HG02870 (cell line): ENCODE measurements around the gene RPL7A.
"Not testable (repeated sequence)": the region's sequence is repeated elsewhere in the genome, so short reads cannot be mapped to it uniquely, and the experiment has no call there.

ENCODE experiments used
- ATAC-seq: cut with Tn5 transposase; IDR thresholded peaks from one replicate; pipeline ENCODE4 v1.9.1; 2021; ENCODE audit warnings: mild to moderate bottlenecking, moderate library complexity; ENCODE audit not compliant: unreplicated experiment

The RPL7A gene

GRCh38 chr9:133384736-133385321 is 36.8 kb downstream of the RPL7A start:
- ATAC-seq, result no peak

- no peak for ATAC-seq
Measured at GRCh38 chr9:133385452-133385851, 37.4 kb downstream of the RPL7A start.

- ATAC-seq, result no peak
Measured at GRCh38 chr9:133386338-133386737, 38.3 kb downstream of the RPL7A start.

GRCh38 chr9:133387680-133388079 is 39.7 kb downstream of the RPL7A start:
- no peak for ATAC-seq

GRCh38 chr9:133389025-133389557 is 41.1 kb downstream of the RPL7A start:
- no peak for ATAC-seq

GRCh38 chr9:133389562-133389961 is 41.5 kb downstream of the RPL7A start:
- no peak for ATAC-seq

- ATAC-seq, result no peak
Measured at GRCh38 chr9:133390713-133391112, 42.7 kb downstream of the RPL7A start.

- ATAC-seq, result not testable (repeated sequence)
Measured at GRCh38 chr9:133391449-133391848, 43.4 kb downstream of the RPL7A start.

GRCh38 chr9:133392308-133392707 is 44.3 kb downstream of the RPL7A start:
- ATAC-seq, result not testable (repeated sequence)

GRCh38 chr9:133393399-133393798 is 45.4 kb downstream of the RPL7A start:
- ATAC-seq, result no peak

GRCh38 chr9:133394687-133395271 is 46.8 kb downstream of the RPL7A start:
- ATAC-seq, result no peak

GRCh38 chr9:133396952-133397351 is 48.9 kb downstream of the RPL7A start:
- ATAC-seq, result no peak

- no peak for ATAC-seq
Measured at GRCh38 chr9:133397370-133397769, 49.4 kb downstream of the RPL7A start.

- no peak for ATAC-seq
Measured at GRCh38 chr9:133397895-133398294, 49.9 kb downstream of the RPL7A start.

- no peak for ATAC-seq
Measured at GRCh38 chr9:133400292-133400691, 52.3 kb downstream of the RPL7A start.
